ENCODE measurements around the gene ACTG1. TPM values are rescaled to one million over a fixed set of nuclear protein-coding genes. Genes with fewer than 3 reads are reported as not detected.

The ACTG1 gene
- total and polyA plus RNA-seq, 2 of the 13 experiments (the other 11 are each of a cell fraction or from before 2014, with no cell fraction given), result 973 to 1,138 TPM

GRCh38 chr17:81552244-81553017 is 39.8 kb upstream of the ACTG1 start, which contains the start of gene FAAP100 (continued):
- TF ChIP-seq NR0B2 (CRISPR knock-in tag; IDR thresholded peaks at IDR 0.05) (0 out of 2 replicates have a peak, but pooled peaks have one; percentile 23), ZFAT (CRISPR knock-in tag; conservative IDR thresholded peaks at IDR 0.05) (no peak), DNMT1 (CRISPR knock-in tag; IDR thresholded peaks at IDR 0.05) (peak; percentile 82), UBTF (CRISPR knock-in tag; IDR thresholded peaks at IDR 0.05) (peak; percentile 60), ZNF138 (CRISPR knock-in tag; IDR thresholded peaks at IDR 0.05; ENCODE audit: low read depth) (0 out of 2 replicates have a peak, but pooled peaks have one; percentile 75), POLR2A (IDR thresholded peaks at IDR 0.05; ENCODE audit: insufficient read depth in 1 of 2, low read depth in 2 of 2, low read length in 2 of 2) (peak; percentile 66 to 90), ZNF430 (CRISPR knock-in tag; IDR thresholded peaks at IDR 0.05) (peak; percentile 89), ZBTB8A (CRISPR knock-in tag; IDR thresholded peaks at IDR 0.05; ENCODE audit: borderline replicate concordance, low read depth) (no peak), CENPBD1 (CRISPR knock-in tag; IDR thresholded peaks at IDR 0.05; ENCODE audit: borderline replicate concordance, low read depth) (no peak; the same call in 1 of the 2 replicates), ELF1 (CRISPR knock-in tag; IDR thresholded peaks at IDR 0.05) (peak; percentile 31; the same call in 1 of the 2 replicates), MEIS2 (CRISPR knock-in tag; IDR thresholded peaks at IDR 0.05) (0 out of 2 replicates have a peak, but pooled peaks have one; percentile 41), ZNF354B (CRISPR knock-in tag; IDR thresholded peaks at IDR 0.05) (peak; percentile 76; the same call in 1 of the 2 replicates), SIX4 (CRISPR knock-in tag; IDR thresholded peaks at IDR 0.05) (no peak; the same call in 1 of the 2 replicates), ZNF234 (CRISPR knock-in tag; conservative IDR thresholded peaks at IDR 0.05) (no peak), FOSL2 (CRISPR knock-in tag; IDR thresholded peaks at IDR 0.05) (peak; percentile 20; the same call in 1 of the 2 replicates), ZNF274 (CRISPR knock-in tag; IDR thresholded peaks at IDR 0.05) (no peak), ZNF687 (CRISPR knock-in tag; IDR thresholded peaks at IDR 0.05) (peak; percentile 82), U2AF1 (optimal IDR thresholded peaks at IDR 0.05; ENCODE audit: low read depth, low read length) (peak; percentile 81), ZNF777 (CRISPR knock-in tag; IDR thresholded peaks at IDR 0.05) (peak; percentile 70), ZNF276 (CRISPR knock-in tag; IDR thresholded peaks at IDR 0.05; ENCODE audit: low read depth) (peak; percentile 87; the same call in 1 of the 2 replicates), ZFP62 (CRISPR knock-in tag; IDR thresholded peaks at IDR 0.05) (no peak)
